Stomach (tissue), 9 donors: ENCODE data around the gene LTF. TPM values are rescaled to one million over a fixed set of nuclear protein-coding genes. Genes with fewer than 3 reads are reported as not detected.

Experiments
- DNase-seq, 2 donors: peaks; one replicate each; pipeline versions ENCODE4 v3.0.0 to v3.0.0-alpha.2; 2013 to 2019
- H3K27ac ChIP-seq, 5 donors: fragments of 200-600 bp in 4 of 5; sonication (generic) in 4 of 5; one replicate each; pipeline ENCODE4 v1.5.1; 2013 to 2019; ENCODE audit warnings: mild to moderate bottlenecking in 1 of 5, moderate library complexity in 1 of 5
- H3K27me3 ChIP-seq, 3 donors: fragments of 200-600 bp; sonication (generic); one replicate each; pipeline ENCODE4 v1.5.1; 2017 to 2019; ENCODE audit warnings: mixed run types in 1 of 3
- H3K36me3 ChIP-seq, 4 donors: fragments of 200-600 bp; sonication (generic); 1 replicate in 3 of 4; 2 replicates in 1 of 4; pipeline ENCODE4 v1.5.1; 2016 to 2019
- H3K4me1 ChIP-seq, 4 donors: fragments of 200-600 bp; sonication (generic); one replicate each; pipeline ENCODE4 v1.5.1; 2016 to 2019
- H3K4me3 ChIP-seq, 4 donors: fragments of 200-600 bp; sonication (generic) in 3 of 4; one replicate each; pipeline ENCODE4 v1.5.1; 2016 to 2019; ENCODE audit warnings: mild to moderate bottlenecking in 1 of 4
- H3K9me3 ChIP-seq, 4 donors: fragments of 200-600 bp; sonication (generic); one replicate each; pipeline ENCODE4 v1.5.1; 2016 to 2019
- CTCF ChIP-seq, 7 experiments: fragments of 450-650 bp in 4 of 7; fragments of 200-600 bp in 3 of 7; sonication (generic) in 3 of 7; IDR thresholded peaks; one replicate each; pipeline ENCODE4 v1.5.1; 2016 to 2019; ENCODE audit warnings: antibody characterized with exemption in 7 of 7, control low read depth in 2 of 7, mild to moderate bottlenecking in 1 of 7
- EP300 ChIP-seq: sonication (generic); formaldehyde crosslinking; IDR thresholded peaks from one replicate; pipeline ENCODE4 v1.6.1; 2017; ENCODE audit warnings: antibody characterized with exemption
- POLR2A ChIP-seq, 4 donors: fragments of 450-650 bp; IDR thresholded peaks; one replicate each; pipeline ENCODE4 v1.6.1; 2016; ENCODE audit warnings: antibody characterized with exemption in 4 of 4, control low read depth in 2 of 4, mild to moderate bottlenecking in 1 of 4, moderate library complexity in 1 of 4
- POLR2AphosphoS5 ChIP-seq, 3 donors: sonication (generic); formaldehyde crosslinking; IDR thresholded peaks; one replicate each; pipeline ENCODE4 v1.6.1; 2016; ENCODE audit warnings: antibody characterized with exemption in 3 of 3
- WGBS, 5 donors: extraction: QIAGEN DNeasy Blood & Tissue Kit in 3 of 5; methylation state at CpG; one replicate each; pipeline versions ENCODE4 v1.1.5 to v1.1.7; 2013 to 2018; 5-methylcytosine and 5-hydroxymethylcytosine counted together
- intact Hi-C: fragments of 100-400 bp; cut with DNase I; formaldehyde crosslinking; loops from one replicate; pipeline ENCODE4 v1.15.1; 2023; ENCODE audit warnings: low total_unique reads
- polyA plus RNA-seq, 3 donors: library from polyadenylated mRNA; stranded (reverse); fragments of 200-250 nt; gene quantifications; one replicate each; pipeline ENCODE4 v1.2.3, GENCODE V29; 2013
- total RNA-seq, 5 donors: library from RNA; depleted of rRNA; stranded (reverse); fragments of >200 nt; gene quantifications; one replicate each; pipeline versions ENCODE4 v1.1.0 to v1.2.3, GENCODE V29; 2014 to 2016
- donor health status: healthy with polysubstance abuse.
- donor health status: Bipolar disorder and iron deficiency.
- donor health status: healthy.

LTF gene
- total and polyA plus RNA-seq, 8 donors, result 0.58 to 1,112 (median 106) TPM

GRCh38 chr3:46508850-46509591, 44.3 kb upstream of the LTF start:
- no peak overlapping the region for H3K4me3 ChIP-seq
- DNase-seq, result no peak
- no peaks in the 10 kb centered on the region for H3K4me1 ChIP-seq
- H3K27ac ChIP-seq, result no peak overlapping the region
- no peaks in the 10 kb centered on the region for H3K27me3 ChIP-seq
- no peaks in the 10 kb centered on the region for H3K36me3 ChIP-seq
- TF ChIP-seq POLR2AphosphoS5 (IDR thresholded peaks at IDR 0.05), result no peak
- no peak for TF ChIP-seq EP300
- TF ChIP-seq CTCF (IDR thresholded peaks at IDR 0.05), result no peak
- TF ChIP-seq POLR2A (IDR thresholded peaks at IDR 0.05), result no peak
- intact Hi-C loops, result no loop called here
- no peaks in the 10 kb centered on the region for H3K9me3 ChIP-seq
- 89 to 98% (median 93%) methylated on average over 4 of the region's 4 CpGs for WGBS, 5 donors

- 76 to 84% (median 80%) methylated on average over 3 of the region's 3 CpGs for WGBS, 5 donors
- no peak overlapping the region for H3K4me3 ChIP-seq
- DNase-seq, result no peak
- H3K4me1 ChIP-seq, result no peaks in the 10 kb centered on the region
- intact Hi-C loops, result no loop called here
- TF ChIP-seq POLR2A (IDR thresholded peaks at IDR 0.05), result no peak
- TF ChIP-seq EP300, result no peak
- no peak for TF ChIP-seq CTCF (IDR thresholded peaks at IDR 0.05)
- no peak for TF ChIP-seq POLR2AphosphoS5 (IDR thresholded peaks at IDR 0.05)
- H3K27me3 ChIP-seq, result no peaks in the 10 kb centered on the region
- no peaks in the 10 kb centered on the region for H3K36me3 ChIP-seq
- no peak overlapping the region for H3K27ac ChIP-seq
- H3K9me3 ChIP-seq, result no peaks in the 10 kb centered on the region
Observed at GRCh38 chr3:46506526-46506925, 41.8 kb upstream of the LTF start.

- Histone ChIP-seq H3K9me3 (no peaks in the 10 kb centered on the region), H3K4me3 (no peak overlapping the region), H3K27me3 (no peaks in the 10 kb centered on the region), H3K27ac (no peak overlapping the region), H3K36me3 (no peaks in the 10 kb centered on the region), H3K4me1 (no peaks in the 10 kb centered on the region)
- intact Hi-C loops, result no loop called here
- WGBS, 5 donors, result 81 to 88% (median 86%) methylated on average over 10 of the region's 10 CpGs
- no peak for TF ChIP-seq EP300
- TF ChIP-seq POLR2A (IDR thresholded peaks at IDR 0.05), result no peak
- no peak for TF ChIP-seq POLR2AphosphoS5 (IDR thresholded peaks at IDR 0.05)
- TF ChIP-seq CTCF (IDR thresholded peaks at IDR 0.05), result no peak
- DNase-seq, result no peak
Observed at GRCh38 chr3:46505953-46506352, 41.2 kb upstream of the LTF start.

- Histone ChIP-seq H3K27me3 (no peaks in the 10 kb centered on the region), H3K4me3 (no peak overlapping the region), H3K9me3 (no peaks in the 10 kb centered on the region), H3K27ac (no peak overlapping the region), H3K4me1 (no peaks in the 10 kb centered on the region), H3K36me3 (no peaks in the 10 kb centered on the region)
- no peak for DNase-seq
- no peak for TF ChIP-seq POLR2A (IDR thresholded peaks at IDR 0.05)
- TF ChIP-seq CTCF (IDR thresholded peaks at IDR 0.05), result no peak
- no peak for TF ChIP-seq EP300
- no peak for TF ChIP-seq POLR2AphosphoS5 (IDR thresholded peaks at IDR 0.05)
- 66 to 79% (median 74%) methylated on average over 5 of the region's 5 CpGs for whole genome bisulfite sequencing, 5 donors
- intact Hi-C loops, result no loop called here
Observed at GRCh38 chr3:46504789-46505188, 40.1 kb upstream of the LTF start.
